T1000 (cell line): ENCODE measurements around the gene NLRP9.

Experiments used
- DNase-seq: peaks from one replicate; lab custom pipeline; 2025; ENCODE audit warnings: mixed read lengths; lab: John Stamatoyannopoulos, UW

NLRP9 gene

GRCh38 chr19:55687281-55688201 lies 50.7 kb downstream of the NLRP9 start:
- DNase-seq: no peak

GRCh38 chr19:55686311-55687050 lies 51.7 kb downstream of the NLRP9 start:
- no peak for DNase-seq

- no peak for DNase-seq
Observed at GRCh38 chr19:55685776-55686175, 52.4 kb downstream of the NLRP9 start.

- DNase-seq: no peak
Observed at GRCh38 chr19:55684946-55685681, 53.1 kb downstream of the NLRP9 start.

- DNase-seq: no peak
Observed at GRCh38 chr19:55683449-55684261, 54.5 kb downstream of the NLRP9 start.

- DNase-seq: no peak
Observed at GRCh38 chr19:55681131-55682092, 56.8 kb downstream of the NLRP9 start.

- DNase-seq: no peak
Observed at GRCh38 chr19:55680339-55681130, 57.7 kb downstream of the NLRP9 start.

- no peak for DNase-seq
Observed at GRCh38 chr19:55679343-55680257, 58.6 kb downstream of the NLRP9 start.

- DNase-seq: no peak
Observed at GRCh38 chr19:55678121-55678671, 60.0 kb downstream of the NLRP9 start.

- no peak for DNase-seq
Observed at GRCh38 chr19:55677572-55678028, 60.6 kb downstream of the NLRP9 start.

- no peak for DNase-seq
Observed at GRCh38 chr19:55676889-55677505, 61.2 kb downstream of the NLRP9 start.

- no peak for DNase-seq
Observed at GRCh38 chr19:55676383-55676782, 61.8 kb downstream of the NLRP9 start.

- DNase-seq: no peak
Observed at GRCh38 chr19:55675661-55676354, 62.4 kb downstream of the NLRP9 start.

GRCh38 chr19:55674841-55675660 lies 63.2 kb downstream of the NLRP9 start, which contains the start of gene EPN1:
Gene EPN1 (plus strand): TSS chr19:55675226. CDS start chr19:55678628, 3,402 bp downstream.
- DNase-seq: peak; percentile 89

GRCh38 chr19:55674459-55674840 lies 63.8 kb downstream of the NLRP9 start:
- DNase-seq: no peak

GRCh38 chr19:55673889-55674288 lies 64.3 kb downstream of the NLRP9 start:
- DNase-seq: no peak
